Embryonic facial prominence (tissue), 1 donor: Measurements from ENCODE around the gene SLC22A23.
A peak's percentile ranks its signal among the peaks of the same experiment; 100 is the strongest.

Source experiments
- DNase-seq: peaks from one replicate; pipeline ENCODE4 v3.0.0-alpha.2; 2016; ENCODE audit errors: extremely low spot score

The SLC22A23 gene

GRCh38 chr6:3351829-3352524 is 104.9 kb downstream of the SLC22A23 start:
- DNase-seq, result no peak

GRCh38 chr6:3351105-3351676 is 105.7 kb downstream of the SLC22A23 start:
- DNase-seq, result no peak

- DNase-seq, result no peak
Measured at GRCh38 chr6:3350252-3350796, 106.5 kb downstream of the SLC22A23 start.

- no peak for DNase-seq
Measured at GRCh38 chr6:3349388-3350251, 107.2 kb downstream of the SLC22A23 start.

- DNase-seq, result no peak
Measured at GRCh38 chr6:3348821-3349220, 108.0 kb downstream of the SLC22A23 start.

- no peak for DNase-seq
Measured at GRCh38 chr6:3347826-3348225, 109.0 kb downstream of the SLC22A23 start.

- DNase-seq, result no peak
Measured at GRCh38 chr6:3347247-3347646, 109.6 kb downstream of the SLC22A23 start.

GRCh38 chr6:3346476-3346875 is 110.4 kb downstream of the SLC22A23 start:
- DNase-seq, result no peak

- DNase-seq, result no peak
Measured at GRCh38 chr6:3345836-3346235, 111.0 kb downstream of the SLC22A23 start.

GRCh38 chr6:3343089-3343883 is 113.6 kb downstream of the SLC22A23 start:
- DNase-seq, result no peak

- no peak for DNase-seq
Measured at GRCh38 chr6:3341467-3341866, 115.4 kb downstream of the SLC22A23 start.

GRCh38 chr6:3340894-3341293 is 116.0 kb downstream of the SLC22A23 start:
- no peak for DNase-seq

GRCh38 chr6:3340358-3340802 is 116.5 kb downstream of the SLC22A23 start:
- DNase-seq, result peak; percentile 31

GRCh38 chr6:3339811-3340210 is 117.0 kb downstream of the SLC22A23 start:
- DNase-seq, result no peak

GRCh38 chr6:3337521-3338350 is 119.1 kb downstream of the SLC22A23 start:
- DNase-seq, result no peak

GRCh38 chr6:3336859-3337515 is 119.9 kb downstream of the SLC22A23 start:
- no peak for DNase-seq

- DNase-seq, result no peak
Measured at GRCh38 chr6:3336066-3336786, 120.6 kb downstream of the SLC22A23 start.

GRCh38 chr6:3335169-3335568 is 121.7 kb downstream of the SLC22A23 start:
- DNase-seq, result no peak

GRCh38 chr6:3334555-3334954 is 122.3 kb downstream of the SLC22A23 start:
- DNase-seq, result no peak
